ENCODE results near the gene GFOD1.
"Not testable (repeated sequence)": the region's sequence is repeated elsewhere in the genome, so short reads cannot be mapped to it uniquely, and the experiment has no call there.

Gene GFOD1

GRCh38 chr6:13510433-13510832 is 23.0 kb upstream of the GFOD1 start:
- not testable (repeated sequence) for H2BK120ac ChIP-seq (ENCODE audit: low read depth, low read length); H3K27ac ChIP-seq (ENCODE audit: low read depth, low read length); H3K4me1 ChIP-seq (ENCODE audit: control insufficient read depth, low read depth, low read length); H3K79me2 ChIP-seq (ENCODE audit: control insufficient read depth, insufficient read depth, low read length); H3K9ac ChIP-seq (ENCODE audit: low read length); H2AK5ac ChIP-seq (ENCODE audit: low read length); H2BK15ac ChIP-seq (replicated peaks; ENCODE audit: low read depth); H3K4me3 ChIP-seq (ENCODE audit: low read length); H4K8ac ChIP-seq (ENCODE audit: low read depth, low read length); DNase-seq; H3K27me3 ChIP-seq (ENCODE audit: insufficient read depth, low read length, poor library complexity); H4K5ac ChIP-seq (ENCODE audit: low read length); H3K79me1 ChIP-seq (ENCODE audit: low read length); H3K36me3 ChIP-seq (ENCODE audit: control insufficient read depth, insufficient read depth, low read length); H3K23ac ChIP-seq (ENCODE audit: low read length); H3K4me2 ChIP-seq (ENCODE audit: low read length); H3K56ac ChIP-seq (ENCODE audit: low read length); H2BK5ac ChIP-seq (ENCODE audit: low read length); H3K4ac ChIP-seq (ENCODE audit: low read depth, low read length); H3K18ac ChIP-seq (ENCODE audit: low read length)
- no CpG with 5 or more reads among the region's 1 CpG for WGBS (ENCODE audit: extremely low coverage, insufficient coverage, low lambda C conversion rate)

DNA sequence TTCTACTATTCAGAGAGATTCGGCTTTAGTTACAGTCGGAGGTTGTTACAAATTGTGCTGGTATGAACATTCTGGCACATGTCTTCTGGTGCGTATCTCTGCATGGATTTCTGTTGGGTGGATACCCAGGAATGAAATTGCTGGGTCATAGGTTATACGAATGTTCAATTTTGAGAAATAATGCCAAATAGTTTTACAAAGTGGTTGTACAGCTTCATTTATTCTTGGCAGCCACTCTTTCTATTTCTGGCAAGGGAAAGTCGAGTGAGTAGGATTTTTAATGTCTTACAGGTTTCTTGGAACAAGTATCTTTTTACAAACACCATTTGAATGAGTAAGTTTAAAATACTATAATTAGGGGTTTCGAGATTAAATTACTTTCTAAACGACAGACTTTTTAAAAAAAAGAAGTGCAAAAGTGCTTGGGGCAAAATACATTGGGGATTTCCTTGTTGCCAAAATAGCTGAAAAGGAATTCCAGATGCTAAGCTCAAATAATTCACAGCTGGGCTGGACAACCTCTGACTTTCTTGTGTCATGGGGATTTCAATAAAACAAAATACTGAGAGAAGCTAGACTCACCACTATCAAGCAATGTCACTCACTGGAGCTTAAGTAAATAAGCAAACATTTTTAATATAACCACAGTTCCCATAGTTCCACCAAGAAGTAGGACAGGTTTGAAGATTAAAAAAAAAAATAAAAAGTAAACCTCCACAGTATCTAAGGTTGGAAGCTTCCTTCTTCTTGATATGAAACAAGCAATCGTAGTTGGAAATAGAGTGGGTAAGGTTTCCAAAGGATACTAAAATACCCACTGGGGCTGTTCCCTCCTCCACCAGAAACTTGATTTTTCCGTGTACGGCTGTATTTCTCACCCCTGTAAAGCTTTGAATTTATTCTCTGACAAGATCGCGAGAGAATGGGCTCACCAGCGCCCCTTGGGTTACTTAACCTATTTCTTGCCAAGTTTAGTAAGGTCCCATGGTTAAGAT is 21.6 kb upstream of the GFOD1 start:
- no peak overlapping the region for H3K27ac ChIP-seq (ENCODE audit: low read depth, low read length)
- WGBS (ENCODE audit: extremely low coverage, insufficient coverage, low lambda C conversion rate) = no CpG with 5 or more reads among the region's 13 CpGs

DNA sequence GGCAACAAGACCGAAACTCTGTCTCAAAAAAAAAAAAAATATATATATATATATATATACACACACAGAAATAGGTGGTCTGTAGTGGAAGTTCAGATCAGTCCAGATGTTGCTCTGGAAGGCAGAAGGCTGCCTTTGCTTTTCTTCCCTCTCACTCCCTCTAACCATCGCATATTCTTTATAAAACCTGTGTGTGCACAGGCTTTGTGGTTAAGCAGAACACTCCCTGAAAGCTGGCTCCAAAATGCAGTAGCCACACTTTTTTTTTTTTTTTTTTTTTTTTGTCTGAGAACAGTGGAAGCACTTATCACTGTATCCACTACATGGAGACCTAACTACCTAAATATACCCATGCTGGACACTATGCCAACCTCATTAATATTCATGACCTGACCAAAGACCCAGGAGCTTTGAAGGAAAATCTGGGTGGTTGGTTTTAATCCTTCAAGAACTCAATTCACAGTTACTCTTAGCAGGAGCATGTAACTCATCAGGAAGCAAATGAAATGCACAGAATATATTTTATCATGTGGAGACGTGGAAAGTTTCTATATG is 20.0 kb upstream of the GFOD1 start:
- H3K4ac ChIP-seq (ENCODE audit: low read depth, low read length) = no peak overlapping the region
- H3K27ac ChIP-seq (ENCODE audit: low read depth, low read length) = no peak overlapping the region
- DNase-seq = no peak
- H2AK5ac ChIP-seq (ENCODE audit: low read length) = no peak overlapping the region
- no peak overlapping the region for H3K9ac ChIP-seq (ENCODE audit: low read length)
- H4K5ac ChIP-seq (ENCODE audit: low read length) = no peak overlapping the region
- H3K79me1 ChIP-seq (ENCODE audit: low read length) = no peaks in the 10 kb centered on the region
- H3K79me2 ChIP-seq (ENCODE audit: control insufficient read depth, insufficient read depth, low read length) = no peaks in the 10 kb centered on the region
- H3K36me3 ChIP-seq (ENCODE audit: control insufficient read depth, insufficient read depth, low read length) = no peaks in the 10 kb centered on the region
- no peaks in the 10 kb centered on the region for H3K27me3 ChIP-seq (ENCODE audit: insufficient read depth, low read length, poor library complexity)
- H4K8ac ChIP-seq (ENCODE audit: low read depth, low read length) = no peak overlapping the region
- H3K23ac ChIP-seq (ENCODE audit: low read length) = no peak overlapping the region
- H2BK120ac ChIP-seq (ENCODE audit: low read depth, low read length) = no peak overlapping the region
- H2BK5ac ChIP-seq (ENCODE audit: low read length) = no peak overlapping the region
- H3K56ac ChIP-seq (ENCODE audit: low read length) = no peak overlapping the region
- H2BK15ac ChIP-seq (replicated peaks; ENCODE audit: low read depth) = no peak overlapping the region
- no peak overlapping the region for H3K18ac ChIP-seq (ENCODE audit: low read length)
- WGBS (ENCODE audit: extremely low coverage, insufficient coverage, low lambda C conversion rate) = no CpG with 5 or more reads among the region's 3 CpGs
- no peaks in the 10 kb centered on the region for H3K4me1 ChIP-seq (ENCODE audit: control insufficient read depth, low read depth, low read length)
- H3K4me2 ChIP-seq (ENCODE audit: low read length) = no peak overlapping the region
- H3K4me3 ChIP-seq (ENCODE audit: low read length) = no peak overlapping the region

More for the DNA sequence above, 21.6 kb upstream of the GFOD1 start:
- H4K5ac ChIP-seq (ENCODE audit: low read length) = no peak overlapping the region
- H3K79me1 ChIP-seq (ENCODE audit: low read length) = no peaks in the 10 kb centered on the region
- no peak overlapping the region for H3K56ac ChIP-seq (ENCODE audit: low read length)
- no peak overlapping the region for H2BK5ac ChIP-seq (ENCODE audit: low read length)
- no peak overlapping the region for H3K4me3 ChIP-seq (ENCODE audit: low read length)
- H3K4me2 ChIP-seq (ENCODE audit: low read length) = no peak overlapping the region
- no peak overlapping the region for H3K23ac ChIP-seq (ENCODE audit: low read length)
- H2BK120ac ChIP-seq (ENCODE audit: low read depth, low read length) = no peak overlapping the region
- H3K36me3 ChIP-seq (ENCODE audit: control insufficient read depth, insufficient read depth, low read length) = no peaks in the 10 kb centered on the region
- no peaks in the 10 kb centered on the region for H3K79me2 ChIP-seq (ENCODE audit: control insufficient read depth, insufficient read depth, low read length)
- DNase-seq = no peak
- H3K4me1 ChIP-seq (ENCODE audit: control insufficient read depth, low read depth, low read length) = no peaks in the 10 kb centered on the region
- no peaks in the 10 kb centered on the region for H3K27me3 ChIP-seq (ENCODE audit: insufficient read depth, low read length, poor library complexity)
- no peak overlapping the region for H4K8ac ChIP-seq (ENCODE audit: low read depth, low read length)
- H3K18ac ChIP-seq (ENCODE audit: low read length) = no peak overlapping the region
- H3K9ac ChIP-seq (ENCODE audit: low read length) = no peak overlapping the region
- H2BK15ac ChIP-seq (replicated peaks; ENCODE audit: low read depth) = no peak overlapping the region
- H3K4ac ChIP-seq (ENCODE audit: low read depth, low read length) = no peak overlapping the region
- no peak overlapping the region for H2AK5ac ChIP-seq (ENCODE audit: low read length)

DNA sequence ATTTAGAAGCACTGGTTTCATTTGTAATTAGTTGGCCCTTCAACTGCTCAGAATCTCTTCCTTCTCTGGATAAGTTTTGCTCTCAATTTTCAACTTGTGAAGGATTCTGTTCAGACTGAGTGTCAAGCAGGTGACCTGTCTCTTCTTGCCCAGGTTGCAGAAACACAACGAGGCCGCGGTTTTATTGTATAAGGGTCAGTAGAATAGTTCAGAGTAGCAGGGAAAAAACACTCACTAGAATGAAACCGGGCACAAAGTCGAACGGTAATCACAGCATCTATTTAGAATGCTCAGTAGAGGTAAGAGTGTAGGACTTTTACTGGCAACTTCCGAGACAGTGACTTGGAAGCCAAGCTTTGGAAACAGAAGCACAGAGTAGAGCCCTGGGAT is 17.9 kb upstream of the GFOD1 start:
- Histone ChIP-seq H3K4ac (ENCODE audit: low read depth, low read length) (no peak overlapping the region), H3K23ac (ENCODE audit: low read length) (no peak overlapping the region), H4K8ac (ENCODE audit: low read depth, low read length) (no peak overlapping the region), H3K27me3 (ENCODE audit: insufficient read depth, low read length, poor library complexity) (no peaks in the 10 kb centered on the region), H4K5ac (ENCODE audit: low read length) (no peak overlapping the region), H3K56ac (ENCODE audit: low read length) (no peak overlapping the region), H3K79me2 (ENCODE audit: control insufficient read depth, insufficient read depth, low read length) (no peaks in the 10 kb centered on the region), H2AK5ac (ENCODE audit: low read length) (no peak overlapping the region), H3K18ac (ENCODE audit: low read length) (no peak overlapping the region), H2BK15ac (replicated peaks; ENCODE audit: low read depth) (no peak overlapping the region), H3K4me2 (ENCODE audit: low read length) (no peak overlapping the region), H3K4me1 (ENCODE audit: control insufficient read depth, low read depth, low read length) (no peaks in the 10 kb centered on the region), H2BK5ac (ENCODE audit: low read length) (no peak overlapping the region), H3K4me3 (ENCODE audit: low read length) (no peak overlapping the region), H3K79me1 (ENCODE audit: low read length) (no peaks in the 10 kb centered on the region), H3K27ac (ENCODE audit: low read depth, low read length) (no peak overlapping the region), H3K9ac (ENCODE audit: low read length) (no peak overlapping the region), H3K36me3 (ENCODE audit: control insufficient read depth, insufficient read depth, low read length) (no peaks in the 10 kb centered on the region), H2BK120ac (ENCODE audit: low read depth, low read length) (no peak overlapping the region)
- no CpG with 5 or more reads among the region's 7 CpGs for WGBS (ENCODE audit: extremely low coverage, insufficient coverage, low lambda C conversion rate)
- no peak for DNase-seq

- Histone ChIP-seq H3K79me2 (ENCODE audit: control insufficient read depth, insufficient read depth, low read length) (no peaks in the 10 kb centered on the region), H3K4me2 (ENCODE audit: low read length) (no peak overlapping the region), H3K4me3 (ENCODE audit: low read length) (no peak overlapping the region), H2BK15ac (replicated peaks; ENCODE audit: low read depth) (no peak overlapping the region), H4K8ac (ENCODE audit: low read depth, low read length) (no peak overlapping the region), H4K5ac (ENCODE audit: low read length) (no peak overlapping the region), H3K36me3 (ENCODE audit: control insufficient read depth, insufficient read depth, low read length) (no peaks in the 10 kb centered on the region), H3K18ac (ENCODE audit: low read length) (no peak overlapping the region), H3K27ac (ENCODE audit: low read depth, low read length) (no peak overlapping the region), H3K27me3 (ENCODE audit: insufficient read depth, low read length, poor library complexity) (no peaks in the 10 kb centered on the region), H3K4ac (ENCODE audit: low read depth, low read length) (no peak overlapping the region), H3K4me1 (ENCODE audit: control insufficient read depth, low read depth, low read length) (no peaks in the 10 kb centered on the region), H3K23ac (ENCODE audit: low read length) (no peak overlapping the region), H3K79me1 (ENCODE audit: low read length) (no peaks in the 10 kb centered on the region), H3K9ac (ENCODE audit: low read length) (no peak overlapping the region), H2BK5ac (ENCODE audit: low read length) (no peak overlapping the region), H2BK120ac (ENCODE audit: low read depth, low read length) (no peak overlapping the region), H2AK5ac (ENCODE audit: low read length) (no peak overlapping the region), H3K56ac (ENCODE audit: low read length) (no peak overlapping the region)
- WGBS (ENCODE audit: extremely low coverage, insufficient coverage, low lambda C conversion rate) = no CpG with 5 or more reads among the region's 5 CpGs
- DNase-seq = no peak
Measured at GRCh38 chr6:13504611-13505344, 17.4 kb upstream of the GFOD1 start.

Measured in mesendoderm (in vitro differentiated cells).